NCI-H82 treated with DMSO at 0.1 percent for 48 hours (cell line): Measurements from ENCODE around the gene RPLP2.

Experiments used
- DNase-seq: peaks from one replicate; lab custom pipeline; 2025; ENCODE audit not compliant: unreplicated experiment; lab: John Stamatoyannopoulos, UW

Gene RPLP2

GRCh38 chr11:802693-803466 is 6.9 kb upstream of the RPLP2 start:
- no peak for DNase-seq

GRCh38 chr11:803467-803742 is 6.4 kb upstream of the RPLP2 start:
- DNase-seq: no peak

GRCh38 chr11:803770-804598 is 5.8 kb upstream of the RPLP2 start:
- DNase-seq: no peak

GRCh38 chr11:804599-804964 is 5.2 kb upstream of the RPLP2 start:
- no peak for DNase-seq

GRCh38 chr11:808427-809286 is 1.1 kb upstream of the RPLP2 start:
- DNase-seq: no peak

GRCh38 chr11:810040-810567 is 337 bp downstream of the RPLP2 start:
- no peak for DNase-seq

- no peak for DNase-seq
Observed at GRCh38 chr11:811446-812245, 1.9 kb downstream of the RPLP2 start.

- DNase-seq: no peak
Observed at GRCh38 chr11:812390-812789, 2.6 kb downstream of the RPLP2 start.

- no peak for DNase-seq
Observed at GRCh38 chr11:813072-813455, 3.3 kb downstream of the RPLP2 start.

GRCh38 chr11:813456-814096 is 3.8 kb downstream of the RPLP2 start:
- DNase-seq: no peak

GRCh38 chr11:815675-816432 is 6.1 kb downstream of the RPLP2 start:
- no peak for DNase-seq

- DNase-seq: no peak
Observed at GRCh38 chr11:816433-816779, 6.6 kb downstream of the RPLP2 start.

- no peak for DNase-seq
Observed at GRCh38 chr11:818396-819128, 8.8 kb downstream of the RPLP2 start, which contains the start of gene PNPLA2. Gene PNPLA2, plus strand, starts transcription at chr11:818914. Its CDS starts 805 bp downstream, at chr11:819719.

GRCh38 chr11:819129-819931 is 9.6 kb downstream of the RPLP2 start:
- DNase-seq: peak; percentile 59

GRCh38 chr11:819943-820649 is 10.3 kb downstream of the RPLP2 start:
- DNase-seq: peak; percentile 24

GRCh38 chr11:820655-821511 is 11.1 kb downstream of the RPLP2 start:
- DNase-seq: no peak
